A549 (cell line): ENCODE measurements around the gene LAMA2. TPM values are rescaled to one million over a fixed set of nuclear protein-coding genes. Genes with fewer than 3 reads are reported as not detected.

Source experiments
- ATAC-seq, 2 experiments: fragments of 200-7000 bp in 1 of 2; fragments of >200 bp in 1 of 2; cut with Nextera tagmentation in 1 of 2; cut with Tn5 transposase in 1 of 2; 3 replicates each; pipeline versions ENCODE4 v1.8.0 to v1.9.1; 2018 to 2020; ENCODE audit warnings: mild to moderate bottlenecking in 1 of 2, moderate library complexity in 1 of 2
- CTCF ChIA-PET: fragments of 300-600 bp; sonication (Branson Sonifier 250); formaldehyde crosslinking; extraction: SDS; loops from one replicate; lab custom pipeline; 2021; ENCODE audit warnings: antibody characterized with exemption, inconsistent platforms; lab: Yijun Ruan, JAX
- POLR2A ChIA-PET: fragments of 350-600 bp; formaldehyde crosslinking; extraction: SDS; loops from one replicate; lab custom pipeline; 2021; ENCODE audit warnings: antibody characterized with exemption, inconsistent platforms; lab: Yijun Ruan, JAX
- DNase-seq, 2 experiments: peaks; one replicate each; pipeline versions ENCODE4 v3.0.0 to v3.0.0-alpha.2; 2011 to 2016; ENCODE audit warnings: low read depth in 1 of 2, low spot score in 1 of 2
- FAIRE-seq: peaks from 2 replicates; lab custom pipeline; 2011; peaks lifted over from hg19 to GRCh38; lab: Jason Lieb, UNC
- H3K27ac ChIP-seq, 2 experiments: fragments of >200 bp; sonication (Bioruptor Twin); formaldehyde crosslinking; 3 replicates each; pipeline ENCODE4 v1.5.1; 2016 to 2017
- H3K4me1 ChIP-seq: fragments of >200 bp; sonication (Bioruptor Twin); formaldehyde crosslinking; 3 replicates; pipeline ENCODE4 v1.6.1; 2016
- H3K4me2 ChIP-seq: fragments of >200 bp; sonication (Bioruptor Twin); formaldehyde crosslinking; 3 replicates; pipeline ENCODE4 v1.6.1; 2016
- H3K4me3 ChIP-seq: fragments of >200 bp; sonication (Bioruptor Twin); formaldehyde crosslinking; 3 replicates; pipeline ENCODE4 v1.5.1; 2016
- H3K9me3 ChIP-seq: fragments of >200 bp; sonication (Bioruptor Twin); formaldehyde crosslinking; 3 replicates; pipeline ENCODE4 v1.6.1; 2016
- BCL3 ChIP-seq: fragments of >200 bp; sonication (Bioruptor Twin); formaldehyde crosslinking; IDR thresholded peaks from 3 replicates; pipeline ENCODE4 v1.6.1; 2016
- CBX2 ChIP-seq: fragments of 200-600 bp; sonication (generic); IDR thresholded peaks from 2 replicates; pipeline ENCODE4 v1.6.1; 2016; ENCODE audit warnings: low read depth, mild to moderate bottlenecking, borderline replicate concordance
- CEBPB ChIP-seq, 2 experiments: fragments of >200 bp in 1 of 2; sonication (Bioruptor Twin) in 1 of 2; formaldehyde crosslinking in 1 of 2; IDR thresholded peaks; 2 replicates each; pipeline ENCODE4 v1.6.1; 2012 to 2016
- E2F6 ChIP-seq: IDR thresholded peaks from 2 replicates; pipeline ENCODE4 v1.6.1; 2012; ENCODE audit warnings: low read depth, borderline replicate concordance
- EHF ChIP-seq: fragments of 250-450 bp; sonication (Bioruptor Pico); IDR thresholded peaks from 2 replicates; pipeline ENCODE4 v1.5.0; 2020; ENCODE audit warnings: mild to moderate bottlenecking
- EP300 ChIP-seq, 2 experiments: fragments of >200 bp; sonication (Bioruptor Twin); formaldehyde crosslinking; IDR thresholded peaks; 2 replicates in 1 of 2; 3 replicates in 1 of 2; pipeline ENCODE4 v1.6.1; 2016 to 2017
- ESRRA ChIP-seq: fragments of 150-350 bp; IDR thresholded peaks from 2 replicates; pipeline ENCODE4 v1.6.1; 2014; ENCODE audit warnings: mild to moderate bottlenecking, low read length, borderline replicate concordance
- FOXS1 ChIP-seq: fragments of 250-450 bp; sonication (Bioruptor Pico); IDR thresholded peaks from 2 replicates; pipeline ENCODE4 v1.5.0; 2020; ENCODE audit warnings: mild to moderate bottlenecking, moderate library complexity
- HES2 ChIP-seq: fragments of >200 bp; sonication (Bioruptor Twin); formaldehyde crosslinking; IDR thresholded peaks from 2 replicates; pipeline ENCODE4 v1.6.1; 2016
- HMGXB4 ChIP-seq: fragments of 250-450 bp; sonication (Bioruptor Pico); IDR thresholded peaks from 2 replicates; pipeline ENCODE4 v1.5.0; 2021; ENCODE audit warnings: mild to moderate bottlenecking, moderate library complexity, borderline replicate concordance
- HOXB5 ChIP-seq: fragments of 250-450 bp; sonication (Bioruptor Pico); IDR thresholded peaks from 2 replicates; pipeline ENCODE4 v1.5.0; 2020; ENCODE audit warnings: mild to moderate bottlenecking, moderate library complexity
- JUN ChIP-seq, 2 experiments: fragments of >200 bp; sonication (Bioruptor Twin); formaldehyde crosslinking; IDR thresholded peaks; 2 replicates in 1 of 2; 3 replicates in 1 of 2; pipeline ENCODE4 v1.6.1; 2016 to 2017
- KDM1A ChIP-seq: fragments of 200-600 bp; sonication (generic); IDR thresholded peaks from 2 replicates; pipeline ENCODE4 v1.6.1; 2016; ENCODE audit warnings: low read depth, mild to moderate bottlenecking
- MAFK ChIP-seq: fragments of 450-650 bp; IDR thresholded peaks from 2 replicates; pipeline ENCODE4 v1.6.1; 2014; ENCODE audit not compliant: partially characterized antibody
- MAX ChIP-seq: IDR thresholded peaks from 2 replicates; pipeline ENCODE4 v1.6.1; 2012
- MYC ChIP-seq: IDR thresholded peaks from 2 replicates; pipeline ENCODE4 v1.6.1; 2012; ENCODE audit warnings: mild to moderate bottlenecking, inconsistent platforms, low read length, improper control_type of control experiment, borderline replicate concordance
- NFE2L2 ChIP-seq: fragments of 150-350 bp; conservative IDR thresholded peaks from 2 replicates; pipeline ENCODE4 v1.6.1; 2014; ENCODE audit warnings: low read length
- NPAS2 ChIP-seq: fragments of 250-450 bp; sonication (Bioruptor Pico); IDR thresholded peaks from 2 replicates; pipeline ENCODE4 v1.8.0; 2022; ENCODE audit warnings: mild to moderate bottlenecking, moderate library complexity, borderline replicate concordance
- PHF8 ChIP-seq: fragments of 200-600 bp; sonication (generic); IDR thresholded peaks from 2 replicates; pipeline ENCODE4 v1.6.1; 2016; ENCODE audit warnings: low read depth, mild to moderate bottlenecking, antibody characterized with exemption, moderate library complexity, borderline replicate concordance
- POLR2A ChIP-seq: IDR thresholded peaks from 2 replicates; pipeline ENCODE4 v1.6.1; 2012; ENCODE audit warnings: mild to moderate bottlenecking, low read length
- RAD21 ChIP-seq, 2 experiments: fragments of >200 bp in 1 of 2; sonication (Bioruptor Twin) in 1 of 2; formaldehyde crosslinking in 1 of 2; IDR thresholded peaks in 1 of 2; conservative IDR thresholded peaks in 1 of 2; 2 replicates in 1 of 2; 3 replicates in 1 of 2; pipeline ENCODE4 v1.6.1; 2012 to 2018; ENCODE audit warnings: inconsistent platforms in 1 of 2
- RCOR1 ChIP-seq: fragments of 150-350 bp; IDR thresholded peaks from 2 replicates; pipeline ENCODE4 v1.6.1; 2014; ENCODE audit warnings: antibody characterized with exemption, low read length, low read depth
- RFX5 ChIP-seq: fragments of 450-650 bp; IDR thresholded peaks from 2 replicates; pipeline ENCODE4 v1.7.1; 2014; ENCODE audit warnings: antibody characterized with exemption, mild to moderate bottlenecking, moderate library complexity
- SMC3 ChIP-seq: fragments of >200 bp; sonication (Bioruptor Twin); formaldehyde crosslinking; IDR thresholded peaks from 3 replicates; pipeline ENCODE4 v1.6.1; 2018; ENCODE audit warnings: inconsistent platforms
- TFCP2L1 ChIP-seq: fragments of 250-450 bp; sonication (Bioruptor Pico); IDR thresholded peaks from 2 replicates; pipeline ENCODE4 v1.5.0; 2021; ENCODE audit warnings: mild to moderate bottlenecking
- ZC3H11A ChIP-seq: fragments of 450-650 bp; IDR thresholded peaks from 2 replicates; pipeline ENCODE4 v1.6.1; 2014; ENCODE audit warnings: antibody characterized with exemption, mild to moderate bottlenecking
- ZNF302 ChIP-seq: fragments of 250-450 bp; sonication (Bioruptor Pico); IDR thresholded peaks from 2 replicates; pipeline ENCODE4 v1.9.0; 2021; ENCODE audit warnings: inconsistent platforms, mild to moderate bottlenecking, moderate library complexity
- ZSCAN20 ChIP-seq: fragments of 250-450 bp; sonication (Bioruptor Pico); IDR thresholded peaks from 2 replicates; pipeline ENCODE4 v1.8.0; 2022; ENCODE audit warnings: mild to moderate bottlenecking, moderate library complexity
- WGBS: methylation state at CpG from one replicate; pipeline ENCODE4 v1.1.6; 2017; ENCODE audit errors: missing lambda C conversion rate; 5-methylcytosine and 5-hydroxymethylcytosine counted together
- polyA plus RNA-seq, 4 experiments: library from polyadenylated mRNA; depleted of rRNA in 3 of 4; stranded (reverse); fragments of >200 nt; fragmentation: RNase III in 1 of 4; extraction: RNeasy Plus Mini Kit Qiagen cat#74134 plus additional on column Dnase treatment in 1 of 4; gene quantifications; 2 replicates in 3 of 4; 3 replicates in 1 of 4; pipeline ENCODE4 v1.2.3, GENCODE V29; 2011 to 2017

The LAMA2 gene
- polyA plus RNA-seq, 2 of the 4 experiments (the other 2 are of a cell fraction) = 0.21 to 1.3 TPM

GRCh38 chr6:129215246-129215645 lies 332.3 kb downstream of the LAMA2 start:
- DNase-seq = no peak
- no peaks in the 10 kb centered on the region for H3K4me1 ChIP-seq
- no peaks in the 10 kb centered on the region for H3K9me3 ChIP-seq
- ChIA-PET CTCF (no interaction called here), POLR2A (no interaction called here)
- ATAC-seq = no peak
- no peak overlapping the region for H3K27ac ChIP-seq
- no peak for TF ChIP-seq HES2
- TF ChIP-seq JUN (IDR thresholded peaks at IDR 0.05) = no peak
- no peak for TF ChIP-seq ESRRA
- TF ChIP-seq MAFK = no peak
- no peak for TF ChIP-seq SMC3
- no peak for TF ChIP-seq ZSCAN20 (CRISPR knock-in tag)
- TF ChIP-seq CBX2 = no peak
- no peak for TF ChIP-seq HOXB5 (CRISPR knock-in tag)
- no peak for TF ChIP-seq MAX
- no peak for TF ChIP-seq NPAS2 (CRISPR knock-in tag)
- TF ChIP-seq HMGXB4 (CRISPR knock-in tag) = no peak
- TF ChIP-seq RCOR1 = no peak
- TF ChIP-seq MYC = no peak
- no peak for TF ChIP-seq KDM1A
- TF ChIP-seq RFX5 = no peak
- TF ChIP-seq E2F6 = no peak
- no peak for TF ChIP-seq BCL3
- no peak for TF ChIP-seq CEBPB (IDR thresholded peaks at IDR 0.05)
- no peak for TF ChIP-seq TFCP2L1 (CRISPR knock-in tag)
- TF ChIP-seq ZC3H11A = no peak
- FAIRE-seq = no peak
- H3K4me3 ChIP-seq = no peak overlapping the region
- H3K4me2 ChIP-seq = no peak overlapping the region

GRCh38 chr6:129215916-129216520 lies 333.1 kb downstream of the LAMA2 start:
- no peak for DNase-seq
- POLR2A ChIA-PET = no interaction called here
- CTCF ChIA-PET = no interaction called here
- H3K4me2 ChIP-seq = no peak overlapping the region
- no peak for ATAC-seq
- WGBS = 0% methylated on average over 1 of the region's 1 CpG
- H3K9me3 ChIP-seq = no peaks in the 10 kb centered on the region
- no peaks in the 10 kb centered on the region for H3K4me1 ChIP-seq
- FAIRE-seq = no peak
- no peak overlapping the region for H3K27ac ChIP-seq
- no peak overlapping the region for H3K4me3 ChIP-seq
- TF ChIP-seq HOXB5 (CRISPR knock-in tag) (no peak), NPAS2 (CRISPR knock-in tag) (no peak), NFE2L2 (no peak), EHF (CRISPR knock-in tag) (no peak), BCL3 (no peak), E2F6 (no peak), JUN (IDR thresholded peaks at IDR 0.05) (no peak), HES2 (no peak), PHF8 (no peak), FOXS1 (CRISPR knock-in tag) (no peak), TFCP2L1 (CRISPR knock-in tag) (no peak), ZNF302 (CRISPR knock-in tag) (no peak), EP300 (IDR thresholded peaks at IDR 0.05) (no peak), RAD21 (conservative IDR thresholded peaks at IDR 0.05 in 1 of 2, IDR thresholded peaks at IDR 0.05 in 1 of 2) (no peak), ZC3H11A (no peak), POLR2A (no peak)
